HG03097 (cell line): ENCODE data around the gene WIPF3.
A peak's percentile ranks its signal among the peaks of the same experiment; 100 is the strongest.
"Not testable (repeated sequence)": the region's sequence is repeated elsewhere in the genome, so short reads cannot be mapped to it uniquely, and the experiment has no call there.

Source experiments
- ATAC-seq: cut with Tn5 transposase; IDR thresholded peaks from one replicate; pipeline ENCODE4 v1.9.1; 2021; ENCODE audit not compliant: unreplicated experiment, low FRiP score

The WIPF3 gene

GRCh38 chr7:29946428-29947186 lies 140.3 kb downstream of the WIPF3 start:
- no peak for ATAC-seq

DNA sequence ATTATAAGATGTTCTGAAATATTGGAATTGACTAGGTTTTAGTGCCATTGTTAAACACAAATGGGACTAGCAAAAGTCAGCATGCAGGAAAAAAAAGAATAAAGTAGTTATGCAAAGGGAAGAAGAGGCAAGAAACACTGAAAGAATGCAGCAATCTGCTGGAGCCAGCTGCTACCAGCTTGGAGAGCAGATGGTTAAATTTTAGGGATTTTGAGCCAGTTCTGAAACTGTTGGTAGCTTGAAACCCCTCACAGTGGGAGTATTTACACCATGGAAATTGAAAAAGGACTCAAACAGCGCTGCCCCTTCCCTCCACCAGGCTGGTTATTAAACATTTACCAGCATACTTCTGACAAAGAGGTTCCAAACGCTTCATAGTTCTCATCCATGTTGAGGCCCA lies 142.3 kb downstream of the WIPF3 start:
- ATAC-seq, result no peak

DNA sequence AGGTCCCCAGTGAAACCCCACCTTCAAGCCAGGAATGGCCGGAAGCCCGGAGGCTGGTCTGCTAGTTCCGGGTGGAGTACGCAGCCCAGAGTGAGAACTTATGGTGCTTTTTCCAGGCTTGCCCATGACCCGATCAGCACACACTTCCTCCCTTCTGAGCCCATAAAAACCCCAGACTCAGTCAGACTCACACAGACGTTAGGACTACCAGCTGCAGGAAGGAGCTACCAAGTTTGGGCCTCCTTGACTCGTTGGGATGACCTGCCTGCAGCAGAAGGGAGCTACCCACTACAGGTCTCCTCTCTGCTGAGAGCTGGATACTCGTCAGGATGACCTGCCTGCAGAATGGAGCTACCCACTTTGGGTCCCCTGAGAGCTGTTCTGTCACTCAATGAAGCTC lies 144.2 kb downstream of the WIPF3 start:
- ATAC-seq, result no peak

DNA sequence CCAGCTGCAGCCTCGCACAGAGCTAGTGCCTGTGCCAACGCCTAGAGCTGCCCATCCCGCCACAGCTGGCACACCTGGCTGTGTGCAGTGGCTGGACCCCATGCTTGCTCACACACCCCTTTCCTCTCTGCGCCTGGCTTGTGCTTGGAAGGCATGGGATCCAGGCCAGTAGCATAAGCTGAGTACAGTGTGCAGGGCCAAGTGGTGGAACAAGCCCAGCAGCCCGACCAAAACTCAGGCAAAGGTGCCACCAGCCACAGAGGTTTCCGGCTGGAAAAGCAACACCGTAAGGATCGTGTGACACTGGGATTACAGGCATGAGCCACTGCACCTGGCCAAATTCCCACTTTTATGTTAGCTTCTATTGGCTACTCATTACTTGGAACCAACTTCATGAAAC lies 144.9 kb downstream of the WIPF3 start:
- no peak for ATAC-seq

DNA sequence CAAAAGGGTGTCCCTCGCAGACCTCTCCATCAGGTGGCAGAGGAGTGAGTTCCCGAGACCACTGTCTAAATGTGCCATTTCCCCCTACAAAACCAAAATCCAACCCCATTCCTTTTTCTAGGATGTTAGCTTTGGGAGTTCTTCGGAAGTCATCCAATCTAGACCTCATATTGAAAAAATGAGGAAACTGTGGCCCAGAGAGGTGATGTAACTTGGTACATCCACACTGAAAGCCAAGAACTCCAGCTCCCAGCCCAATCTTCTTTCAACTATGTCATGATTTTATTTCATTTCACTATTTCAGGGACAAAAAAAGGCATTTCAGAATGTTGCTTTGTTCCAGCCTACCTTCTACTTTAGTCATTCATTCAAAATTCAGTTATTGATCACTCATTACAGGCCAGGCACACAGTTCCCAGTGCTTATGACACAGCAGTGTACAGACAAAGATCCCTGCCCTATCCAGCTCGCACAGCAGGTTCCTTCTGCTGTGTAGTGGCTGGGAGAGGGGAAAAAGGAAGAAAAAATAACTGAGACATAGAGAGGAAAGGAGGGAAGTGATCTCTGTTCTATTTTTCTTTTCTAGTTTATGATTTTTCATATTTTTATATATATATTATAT lies 147.5 kb downstream of the WIPF3 start:
- ATAC-seq, result no peak

DNA sequence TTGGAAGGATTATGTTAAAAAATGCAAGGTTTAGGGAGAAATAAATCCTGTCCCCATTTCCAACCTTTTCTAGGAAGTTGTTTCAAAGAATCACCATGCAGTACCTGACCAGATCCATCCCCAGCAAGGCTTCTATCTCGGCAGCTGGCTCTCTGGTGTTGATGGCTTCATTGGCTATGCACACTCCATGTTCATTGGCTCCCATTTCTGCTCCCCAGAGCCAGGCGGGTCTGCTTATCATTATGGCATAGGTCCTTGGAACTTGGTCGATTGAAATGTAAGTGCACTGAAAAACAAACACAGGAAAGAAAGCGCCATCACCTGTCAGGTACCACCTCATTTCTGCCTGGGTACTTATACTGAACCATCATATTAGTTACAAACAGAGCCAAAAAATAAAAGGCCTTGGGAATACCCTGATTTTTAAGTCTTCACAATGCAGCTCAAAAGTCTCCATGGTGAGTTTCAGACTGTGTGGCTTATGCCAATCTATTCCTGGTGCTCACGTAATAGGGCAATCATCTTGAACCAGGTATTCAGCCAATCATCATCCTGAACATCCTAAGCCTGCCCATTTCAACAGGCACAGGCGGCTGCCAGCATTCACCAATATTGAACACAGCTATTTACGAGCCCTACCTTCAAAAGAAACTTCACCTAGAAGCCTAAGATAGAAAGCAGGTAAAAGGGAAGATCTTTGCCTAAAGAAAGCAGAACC lies 148.9 kb downstream of the WIPF3 start:
- ATAC-seq, result no peak

DNA sequence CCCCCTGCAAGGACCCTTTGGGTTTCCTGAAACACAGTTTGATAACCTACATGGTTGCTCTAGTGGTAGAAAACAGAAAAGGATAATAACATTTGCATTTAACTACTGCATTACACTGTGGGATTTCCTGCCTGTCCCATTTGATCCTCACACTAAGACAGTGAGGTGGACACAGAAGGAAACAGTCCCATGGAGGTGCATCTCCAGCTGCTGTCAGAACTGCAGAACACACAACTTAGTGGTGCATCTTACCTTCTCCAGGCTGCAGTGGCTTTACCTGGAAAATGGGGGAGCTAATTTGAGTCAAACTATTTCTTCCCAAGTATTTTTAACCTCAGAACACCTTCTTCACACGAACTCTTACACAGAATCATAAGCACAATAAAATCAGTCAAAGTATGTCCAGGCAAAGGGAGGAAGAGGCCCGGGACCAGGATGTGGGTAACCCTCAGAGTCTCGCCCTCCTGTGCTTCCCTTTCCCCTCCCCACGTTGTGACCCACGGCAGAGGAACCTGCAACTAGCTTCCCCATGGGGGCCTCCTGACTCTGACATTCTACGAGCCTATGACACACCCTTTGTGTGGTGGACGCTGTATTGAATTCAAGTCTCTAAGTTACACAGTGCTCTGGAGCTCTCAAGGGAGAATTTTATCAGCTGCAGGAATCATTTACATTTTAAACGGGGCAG lies 149.6 kb downstream of the WIPF3 start:
- peak; percentile 93 for ATAC-seq

DNA sequence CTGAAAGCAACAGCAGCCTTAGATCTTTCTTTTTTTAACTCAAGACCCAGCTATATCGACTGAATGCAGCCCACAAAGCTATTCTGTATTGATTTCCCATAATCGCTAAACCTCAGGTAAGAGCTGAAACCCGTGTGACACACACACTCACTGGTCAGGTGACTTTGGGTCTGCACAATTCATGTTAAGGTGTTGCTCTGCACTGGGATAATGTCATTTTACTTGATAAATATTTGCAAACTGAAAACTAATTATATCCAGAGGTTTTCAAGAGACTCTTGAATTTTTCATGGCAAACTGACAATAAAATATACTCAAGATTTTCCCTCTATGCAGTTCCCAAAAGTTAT lies 150.2 kb downstream of the WIPF3 start:
- no peak for ATAC-seq

DNA sequence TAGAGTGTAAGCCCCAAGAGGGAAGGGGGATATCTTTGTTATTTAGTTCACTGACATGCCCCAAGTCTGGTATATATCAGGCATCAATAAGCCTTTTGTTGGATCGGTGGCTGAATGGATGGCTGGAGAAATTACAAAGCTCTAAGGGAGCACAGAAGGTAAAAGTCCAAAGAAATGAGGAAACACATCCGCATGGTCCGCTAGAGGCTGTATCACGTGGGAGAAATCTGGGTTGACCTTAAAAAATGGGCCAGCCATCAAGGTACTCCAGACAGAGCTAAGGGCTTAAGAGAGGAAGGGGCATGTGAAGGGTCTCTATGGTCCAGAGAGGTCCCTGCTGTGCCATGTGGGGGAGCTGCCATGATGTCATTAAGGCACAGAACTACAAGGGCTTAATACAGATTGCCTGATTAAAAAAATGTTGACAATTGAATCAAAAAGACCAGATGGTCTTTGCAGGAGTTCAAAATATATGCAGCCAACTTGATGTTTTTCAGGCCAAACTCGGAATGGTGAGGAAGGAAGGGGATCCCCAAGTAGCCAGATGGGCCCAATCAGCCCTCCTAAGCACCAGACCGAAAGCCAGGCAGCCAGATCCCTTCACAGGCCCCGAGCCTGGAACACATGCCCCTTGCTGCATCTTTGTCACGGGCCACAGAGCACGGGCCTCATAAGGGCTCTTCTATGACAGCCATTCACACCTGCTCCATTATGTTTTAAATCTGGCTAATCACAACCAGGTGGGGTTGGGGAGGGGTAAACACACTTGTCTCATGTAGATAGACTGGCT lies 151.4 kb downstream of the WIPF3 start:
- no peak for ATAC-seq

DNA sequence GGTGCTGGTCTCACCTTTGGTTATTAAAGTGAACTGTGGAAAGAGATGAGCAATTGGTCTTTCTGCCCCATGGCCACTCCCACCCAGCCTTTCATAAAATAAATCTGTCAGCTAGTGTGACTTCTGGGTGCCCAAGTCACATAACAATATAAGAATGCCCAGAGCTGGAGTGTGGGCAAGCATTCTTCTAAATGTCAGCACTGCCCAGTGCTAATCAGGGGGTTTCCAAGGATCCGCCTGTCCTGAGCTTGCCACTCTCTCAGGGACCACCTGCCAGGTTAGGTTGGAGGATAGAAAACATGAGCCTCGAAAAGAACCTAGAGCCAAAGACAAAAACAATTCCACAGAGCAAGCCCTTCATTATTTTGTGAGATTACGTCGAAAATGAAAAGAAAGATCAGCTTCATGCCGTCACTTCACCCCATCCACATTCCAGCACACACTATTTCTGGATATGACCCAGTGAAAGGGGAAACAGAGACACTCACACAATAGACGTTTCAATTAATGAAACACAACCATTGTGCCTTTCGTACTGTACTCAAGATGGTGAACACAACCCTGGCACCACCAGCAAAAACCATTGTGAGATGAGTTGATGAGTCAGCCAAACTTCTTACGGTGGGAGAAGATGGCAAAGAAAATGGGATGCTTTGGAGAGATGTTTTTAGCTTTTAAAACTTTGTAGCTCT lies 152.5 kb downstream of the WIPF3 start:
- ATAC-seq, result no peak

DNA sequence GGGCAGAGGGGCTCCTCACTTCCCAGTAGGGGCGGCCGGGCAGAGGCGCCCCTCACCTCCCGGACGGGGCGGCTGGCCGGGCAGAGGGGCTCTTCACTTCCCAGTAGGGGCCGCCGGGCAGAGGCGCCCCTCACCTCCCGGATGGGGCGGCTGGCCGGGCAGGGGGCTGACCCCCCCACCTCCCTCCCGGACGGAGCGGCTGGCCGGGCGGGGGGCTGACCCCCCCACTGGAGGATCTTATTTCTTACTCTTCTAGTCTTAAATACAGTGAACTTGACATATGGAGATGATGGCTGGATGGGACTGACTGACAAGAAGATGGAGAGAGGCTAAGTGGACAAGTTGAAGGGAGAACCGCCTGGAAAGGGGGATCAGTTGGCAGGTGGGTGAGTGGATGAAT lies 155.3 kb downstream of the WIPF3 start:
- not testable (repeated sequence) for ATAC-seq

GRCh38 chr7:29962035-29962434 lies 155.7 kb downstream of the WIPF3 start:
- no peak for ATAC-seq

- ATAC-seq, result no peak
These were observed 158.7 kb downstream of the WIPF3 start for GRCh38 chr7:29965030-29965429.
